IMR-90 (cell line): Measurements from ENCODE around the gene FRS3. TPM values are rescaled to one million over a fixed set of nuclear protein-coding genes. Genes with fewer than 3 reads are reported as not detected.
"Not testable (repeated sequence)": the region's sequence is repeated elsewhere in the genome, so short reads cannot be mapped to it uniquely, and the experiment has no call there.

ENCODE experiments used
- ATAC-seq: fragments of 200-7000 bp; cut with Tn5 transposase; 2 replicates; pipeline ENCODE4 v1.9.1; 2020; ENCODE audit warnings: low read depth, mild to moderate bottlenecking, moderate library complexity
- BruUV-seq: library from RNA; stranded (reverse); fragments of 400-500 nt; replicated peaks from 2 replicates; lab custom pipeline; 2021; lab: Mats Ljungman, UMichigan
- CTCF ChIA-PET: fragments of 300-600 bp; formaldehyde crosslinking; extraction: SDS; loops from one replicate; lab custom pipeline; 2021; ENCODE audit warnings: antibody characterized with exemption; lab: Yijun Ruan, JAX
- POLR2A ChIA-PET: fragments of 300-600 bp; sonication (Branson Sonifier 250); formaldehyde crosslinking; loops from one replicate; lab custom pipeline; 2022; ENCODE audit warnings: antibody characterized with exemption; ENCODE audit not compliant: unreplicated experiment; lab: Charles Lee
- DNase-seq: peaks from one replicate; pipeline ENCODE4 v3.0.0; 2013
- H2AFZ ChIP-seq: replicated peaks from 2 replicates; pipeline ENCODE3; 2013; ENCODE audit warnings: low read length, mild to moderate bottlenecking; ENCODE audit not compliant: poor library complexity
- H2AK5ac ChIP-seq: 2 replicates; pipeline ENCODE4 v1.6.1; 2013; ENCODE audit warnings: low read depth, low read length, inconsistent platforms
- H2AK9ac ChIP-seq: replicated peaks from 2 replicates; pipeline ENCODE3; 2013; ENCODE audit warnings: mild to moderate bottlenecking, low read depth, low read length, moderate library complexity; ENCODE audit not compliant: poor library complexity
- H2BK120ac ChIP-seq: 2 replicates; pipeline ENCODE4 v1.6.1; 2013; ENCODE audit warnings: low read depth, low read length, inconsistent platforms
- H2BK15ac ChIP-seq: 3 replicates; pipeline ENCODE4 v1.6.1; 2013; ENCODE audit warnings: low read depth, low read length, inconsistent platforms
- H2BK20ac ChIP-seq: 2 replicates; pipeline ENCODE4 v1.6.1; 2013; ENCODE audit warnings: low read depth, mild to moderate bottlenecking, inconsistent platforms, low read length, moderate library complexity
- H2BK5ac ChIP-seq: 2 replicates; pipeline ENCODE4 v1.6.1; 2013; ENCODE audit warnings: mild to moderate bottlenecking, low read depth, low read length, inconsistent platforms; ENCODE audit not compliant: poor library complexity, severe bottlenecking
- H3K14ac ChIP-seq: replicated peaks from 2 replicates; pipeline ENCODE4 v1.6.1; 2013; ENCODE audit warnings: low read depth, low read length, inconsistent platforms
- H3K18ac ChIP-seq: 2 replicates; pipeline ENCODE4 v1.6.1; 2013; ENCODE audit warnings: low read depth, low read length, control low read depth
- H3K23ac ChIP-seq: 2 replicates; pipeline ENCODE4 v1.6.1; 2013; ENCODE audit warnings: low read depth, low read length, inconsistent platforms
- H3K27ac ChIP-seq: 2 replicates; pipeline ENCODE4 v1.5.1; 2013; ENCODE audit warnings: mild to moderate bottlenecking, control low read depth, low read length; ENCODE audit not compliant: insufficient read depth
- H3K27me3 ChIP-seq: 2 replicates; pipeline ENCODE4 v1.6.1; 2013; ENCODE audit warnings: low read length; ENCODE audit not compliant: control insufficient read depth, insufficient read depth
- H3K36me3 ChIP-seq: 2 replicates; pipeline ENCODE4 v1.6.1; 2013; ENCODE audit warnings: low read length, mixed read lengths; ENCODE audit not compliant: control insufficient read depth, insufficient read depth
- H3K4ac ChIP-seq: 2 replicates; pipeline ENCODE4 v1.6.1; 2013; ENCODE audit warnings: low read depth, low read length, inconsistent platforms
- H3K4me1 ChIP-seq: 2 replicates; pipeline ENCODE4 v1.6.1; 2013; ENCODE audit warnings: low read length, mixed read lengths; ENCODE audit not compliant: control insufficient read depth, insufficient read depth
- H3K4me2 ChIP-seq: 2 replicates; pipeline ENCODE4 v1.6.1; 2013; ENCODE audit warnings: low read depth, mild to moderate bottlenecking, control low read depth, low read length, moderate library complexity
- H3K4me3 ChIP-seq: 2 replicates; pipeline ENCODE4 v1.5.1; 2013; ENCODE audit warnings: low read depth, mild to moderate bottlenecking, control low read depth, low read length, moderate library complexity; ENCODE audit not compliant: insufficient read depth
- H3K56ac ChIP-seq: 2 replicates; pipeline ENCODE4 v1.6.1; 2013; ENCODE audit warnings: low read length, inconsistent platforms; ENCODE audit not compliant: insufficient read depth; ENCODE audit errors: extremely low read depth
- H3K79me1 ChIP-seq, 2 experiments: 2 replicates each; pipeline ENCODE4 v1.6.1; 2013; ENCODE audit warnings: low read length in 2 of 2, inconsistent platforms in 1 of 2, low read depth in 1 of 2
- H3K9ac ChIP-seq: 2 replicates; pipeline ENCODE4 v1.6.1; 2013; ENCODE audit warnings: low read depth, low read length, control low read depth
- H3K9me1 ChIP-seq: 2 replicates; pipeline ENCODE4 v1.6.1; 2013; ENCODE audit warnings: low read length, inconsistent platforms; ENCODE audit not compliant: insufficient read depth
- H3K9me3 ChIP-seq: 2 replicates; pipeline ENCODE4 v1.6.1; 2013; ENCODE audit warnings: low read length; ENCODE audit not compliant: control insufficient read depth, insufficient read depth
- H4K20me1 ChIP-seq: 2 replicates; pipeline ENCODE4 v1.6.1; 2013; ENCODE audit warnings: low read length, inconsistent platforms; ENCODE audit not compliant: insufficient read depth
- H4K5ac ChIP-seq: 2 replicates; pipeline ENCODE4 v1.6.1; 2013; ENCODE audit warnings: mild to moderate bottlenecking, low read depth, low read length, control low read depth
- H4K8ac ChIP-seq, 2 experiments: 2 replicates each; pipeline ENCODE4 v1.6.1; 2013; ENCODE audit warnings: low read depth in 2 of 2, low read length in 2 of 2, control low read depth in 1 of 2, inconsistent platforms in 1 of 2
- H4K91ac ChIP-seq: 2 replicates; pipeline ENCODE4 v1.6.1; 2013; ENCODE audit warnings: low read depth, low read length, inconsistent platforms; ENCODE audit not compliant: insufficient read depth
- WGBS, 2 experiments: methylation state at CpG; one replicate each; pipeline versions ENCODE4 v1.1.5 to v1.1.7; 2013; ENCODE audit warnings: missing lambda C conversion rate in 2 of 2; ENCODE audit not compliant: insufficient read length in 1 of 2; ENCODE audit errors: extremely low coverage in 2 of 2; 5-methylcytosine and 5-hydroxymethylcytosine counted together
- dilution Hi-C: fragments of 300-500 bp; cut with HindIII; formaldehyde crosslinking; loops from one replicate; pipeline ENCODE4 v1.14.3; 2018; ENCODE audit warnings: low sequenced_read_pairs; ENCODE audit not compliant: unreplicated experiment
- in situ Hi-C: fragments of 300-500 bp; cut with MboI; formaldehyde crosslinking; loops from 3 replicates; pipeline ENCODE4 v1.14.3; 2019; ENCODE audit warnings: low sequenced_read_pairs, inconsistent platforms, mixed read lengths
- intact Hi-C: fragments of 100-400 bp; cut with micrococcal nuclease; formaldehyde crosslinking; loops from 2 replicates; pipeline ENCODE4 v1.10.0; 2022
- polyA plus RNA-seq, 3 experiments: library from polyadenylated mRNA; depleted of rRNA; stranded (reverse); fragments of >200 nt; gene quantifications; 2 replicates each; pipeline ENCODE4 v1.2.3, GENCODE V29; 2012; ENCODE audit warnings: low replicate concordance in 1 of 3
- total RNA-seq: library from RNA; depleted of rRNA; stranded (reverse); fragments of >200 nt; gene quantifications from 2 replicates; pipeline ENCODE4 v1.2.3, GENCODE V29; 2012

Gene FRS3
- total and polyA plus RNA-seq, 2 of the 4 experiments (the other 2 are of a cell fraction): 0.54 to 3.8 TPM

- H3K23ac ChIP-seq, H2AFZ ChIP-seq, H3K36me3 ChIP-seq, H3K4me2 ChIP-seq, H3K18ac ChIP-seq, in situ Hi-C loops, DNase-seq, dilution Hi-C loops, H3K4ac ChIP-seq, CTCF ChIA-PET, H3K27me3 ChIP-seq, H4K20me1 ChIP-seq, H4K5ac ChIP-seq, H2BK5ac ChIP-seq, H2BK20ac ChIP-seq, H3K56ac ChIP-seq, ATAC-seq, H3K27ac ChIP-seq, H3K14ac ChIP-seq, H2AK5ac ChIP-seq, H4K91ac ChIP-seq, H2AK9ac ChIP-seq, POLR2A ChIA-PET, H3K9me3 ChIP-seq, H3K9me1 ChIP-seq, H3K9ac ChIP-seq, H3K4me1 ChIP-seq, H2BK15ac ChIP-seq, BruUV-seq, H2BK120ac ChIP-seq, H4K8ac ChIP-seq, H3K4me3 ChIP-seq, H3K79me1 ChIP-seq: not testable (repeated sequence)
- intact Hi-C loops: loop anchor here (2.0 kb wide), 1 partner anchor 67 kb away; no protein-coding TSS in a partner anchor
- 100% methylated on average over 1 of the region's 13 CpGs; no CpG with 5 or more reads in 1 of the 2 experiments for WGBS, 2 experiments
These were observed 32.2 kb upstream of the FRS3 start for GRCh38 chr6:41811946-41812345.
